GM12878 (cell line): ENCODE measurements around the gene CYP4F8. TPM values are rescaled to one million over a fixed set of nuclear protein-coding genes. Genes with fewer than 3 reads are reported as not detected.

Experiments
- ATAC-seq: fragments of 200-7000 bp; cut with Tn5 transposase; 3 replicates; pipeline ENCODE4 v1.9.1; 2020; ENCODE audit warnings: mild to moderate bottlenecking, moderate library complexity
- BruUV-seq: library from RNA; stranded (reverse); fragments of 400-500 nt; replicated peaks from 2 replicates; lab custom pipeline; 2021; lab: Mats Ljungman, UMichigan
- CTCF ChIA-PET: fragments of 300-600 bp; sonication (Branson Sonifier 250); formaldehyde crosslinking; extraction: SDS; loops from one replicate; lab custom pipeline; 2021; ENCODE audit warnings: inconsistent platforms; lab: Yijun Ruan, JAX
- POLR2A ChIA-PET: fragments of 350-600 bp; formaldehyde crosslinking; extraction: SDS; loops from one replicate; lab custom pipeline; 2021; ENCODE audit warnings: inconsistent platforms; lab: Charles Lee
- RAD21 ChIA-PET: fragments of 300-600 bp; sonication (Branson Sonifier 250); formaldehyde crosslinking; loops from one replicate; lab custom pipeline; 2023; ENCODE audit warnings: antibody characterized with exemption; ENCODE audit not compliant: unreplicated experiment; lab: Charles Lee
- SMC1A ChIA-PET: fragments of 300-600 bp; sonication (Branson Sonifier 250); formaldehyde crosslinking; loops from one replicate; lab custom pipeline; 2023; ENCODE audit not compliant: unreplicated experiment, uncharacterized antibody; lab: Charles Lee
- DNase-seq: peaks from one replicate; pipeline ENCODE4 v3.0.0-alpha.2; 2011; ENCODE audit warnings: low read depth, low spot score
- FAIRE-seq: peaks from 3 replicates; lab custom pipeline; 2011; peaks lifted over from hg19 to GRCh38; lab: Jason Lieb, UNC
- H2AFZ ChIP-seq: 2 replicates; pipeline ENCODE4 v1.6.0; 2011; ENCODE audit warnings: low read depth, low read length, control low read depth; ENCODE audit not compliant: control insufficient read depth
- H3K27ac ChIP-seq: 2 replicates; pipeline ENCODE4 v1.5.1; 2011; ENCODE audit warnings: control low read depth; ENCODE audit not compliant: control insufficient read depth, insufficient read depth
- H3K27me3 ChIP-seq, 2 experiments: replicated peaks in 1 of 2; 2 replicates each; pipeline versions ENCODE4 v1.6.0 to v1.6.1; 2011; ENCODE audit warnings: low read length in 1 of 2; ENCODE audit not compliant: control insufficient read depth in 2 of 2, insufficient read depth in 2 of 2
- H3K36me3 ChIP-seq, 2 experiments: 2 replicates each; pipeline ENCODE4 v1.5.1; 2011; ENCODE audit warnings: low read length in 1 of 2; ENCODE audit not compliant: control insufficient read depth in 2 of 2, insufficient read depth in 2 of 2
- H3K4me1 ChIP-seq: 2 replicates; pipeline ENCODE4 v1.6.1; 2011; ENCODE audit warnings: mild to moderate bottlenecking, low read length, moderate library complexity, mixed read lengths; ENCODE audit not compliant: control insufficient read depth, insufficient read depth
- H3K4me2 ChIP-seq: 2 replicates; pipeline ENCODE4 v1.6.0; 2011; ENCODE audit warnings: control low read depth; ENCODE audit not compliant: control insufficient read depth, insufficient read depth
- H3K4me3 ChIP-seq: fragments of 200-600 bp; sonication (generic); 2 replicates; pipeline ENCODE4 v1.5.1; 2016
- H3K79me2 ChIP-seq: 2 replicates; pipeline ENCODE4 v1.6.0; 2011; ENCODE audit warnings: low read length; ENCODE audit not compliant: control insufficient read depth, insufficient read depth
- H3K9ac ChIP-seq: 2 replicates; pipeline ENCODE4 v1.8.0; 2011; ENCODE audit warnings: low read length, control low read depth, mixed read lengths; ENCODE audit not compliant: control insufficient read depth, insufficient read depth
- H3K9me3 ChIP-seq: replicated peaks from 3 replicates; pipeline ENCODE4 v1.5.1; 2011; ENCODE audit warnings: mild to moderate bottlenecking, low read length; ENCODE audit not compliant: control insufficient read depth, insufficient read depth
- H4K20me1 ChIP-seq: 2 replicates; pipeline ENCODE4 v1.6.0; 2011; ENCODE audit not compliant: control insufficient read depth, insufficient read depth
- NR2C2 ChIP-seq: IDR thresholded peaks from 2 replicates; pipeline ENCODE4 v1.6.1; 2011; ENCODE audit warnings: borderline replicate concordance, low read depth; ENCODE audit not compliant: control insufficient read depth, insufficient read length
- POLR2A ChIP-seq: IDR thresholded peaks from 2 replicates; pipeline ENCODE4 v1.6.1; 2011; ENCODE audit warnings: low read depth, mild to moderate bottlenecking, low read length
- POLR2AphosphoS5 ChIP-seq: IDR thresholded peaks from 2 replicates; pipeline ENCODE4 v1.6.1; 2011; ENCODE audit warnings: mild to moderate bottlenecking, low read length, inconsistent platforms
- SIN3A ChIP-seq: IDR thresholded peaks from 2 replicates; pipeline ENCODE4 v1.6.1; 2012; ENCODE audit warnings: low read depth, low read length, improper control_type of control experiment
- SREBF1 ChIP-seq: IDR thresholded peaks from 2 replicates; pipeline ENCODE4 v1.6.1; 2012; ENCODE audit warnings: mild to moderate bottlenecking, low read length
- ZZZ3 ChIP-seq: IDR thresholded peaks from 2 replicates; pipeline ENCODE4 v1.6.1; 2011; ENCODE audit warnings: low read depth; ENCODE audit not compliant: control insufficient read depth, insufficient read length
- WGBS: methylation state at CpG from one replicate; pipeline ENCODE4 v1.1.6; 2016; ENCODE audit warnings: low lambda C conversion rate; ENCODE audit not compliant: insufficient replicate concordance, insufficient coverage; ENCODE audit errors: missing lambda C conversion rate; 5-methylcytosine and 5-hydroxymethylcytosine counted together
- in situ Hi-C: fragments of 300-500 bp; cut with MboI; formaldehyde crosslinking; loops from 9 replicates; pipeline ENCODE4 v1.14.3; 2018; ENCODE audit warnings: mixed read lengths
- intact Hi-C: fragments of 100-400 bp; cut with micrococcal nuclease; formaldehyde crosslinking; loops from one replicate; pipeline ENCODE4 v1.14.2; 2022; ENCODE audit not compliant: unreplicated experiment
- polyA plus RNA-seq, 11 experiments: library from polyadenylated mRNA; depleted of rRNA in 4 of 11; unstranded in 6 of 11; stranded (reverse) in 5 of 11; fragments of >200 nt; fragmentation: Nextera tagmentation in 4 of 11; fragmentation: Illumina TruSeq in 1 of 11; extraction: Ambion mirVana in 4 of 11; extraction: Trizol in 1 of 11; gene quantifications; 1 replicate in 1 of 11; 2 replicates in 10 of 11; pipeline versions ENCODE4 v1.2.1 to v1.2.3, GENCODE V29; 2011 to 2016; ENCODE audit warnings: inconsistent platforms in 2 of 11, missing spikeins in 2 of 11, low read depth in 1 of 11
- total RNA-seq, 4 experiments: library from RNA; depleted of rRNA in 3 of 4; stranded (reverse); fragments of >200 nt in 3 of 4; fragmentation: Illumina TruSeq in 1 of 4; extraction: Trizol in 1 of 4; gene quantifications; 2 replicates each; pipeline versions ENCODE4 v1.2.1 to v1.2.3, GENCODE V29; 2013 to 2021

Gene CYP4F8
- total and polyA plus RNA-seq, 10 of the 15 experiments (the other 5 are each of a cell fraction or from before 2014, with no cell fraction given): not detected

DNA sequence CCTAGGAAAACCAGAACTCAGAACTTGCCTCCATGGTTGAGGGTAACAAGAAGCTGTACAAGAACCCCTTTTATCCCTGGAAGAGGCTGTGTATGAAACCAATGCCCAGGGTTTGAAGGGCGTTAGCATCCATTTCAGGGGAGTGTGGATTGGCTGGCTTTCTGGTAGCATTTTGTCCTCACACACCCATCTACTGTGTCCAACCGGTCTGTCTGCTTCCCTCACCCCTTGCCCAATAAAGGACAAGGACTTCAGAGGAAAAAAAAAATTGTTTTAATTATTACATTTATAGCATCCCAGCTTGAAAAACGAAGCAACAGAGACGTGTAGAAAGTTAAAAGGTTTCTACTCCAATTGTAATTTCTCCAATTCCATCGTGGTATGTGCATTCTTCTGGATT lies 2.7 kb upstream of the CYP4F8 start:
- Histone ChIP-seq H2AFZ (no peak overlapping the region), H3K27me3 (no peaks in the 10 kb centered on the region; a peak in 2 of 4 replicates), H3K4me3 (no peak overlapping the region), H3K4me2 (no peak overlapping the region), H3K4me1 (no peaks in the 10 kb centered on the region), H3K9me3 (no peaks in the 10 kb centered on the region), H3K9ac (no peak overlapping the region), H3K79me2 (no peaks in the 10 kb centered on the region), H3K27ac (no peak overlapping the region), H3K36me3 (no peaks in the 10 kb centered on the region), H4K20me1 (no peaks in the 10 kb centered on the region)
- ChIA-PET RAD21 (no interaction called here), SMC1A (interaction anchor here (0.6 kb wide), 1 partner anchor 30 kb away, joined by 3 read pairs; no protein-coding TSS in a partner anchor), CTCF (no interaction called here), POLR2A (no interaction called here)
- TF ChIP-seq POLR2AphosphoS5: no peak
- TF ChIP-seq POLR2A: no peak
- no peak for TF ChIP-seq NR2C2
- no peak for TF ChIP-seq SREBF1
- no peak for TF ChIP-seq ZZZ3
- intact Hi-C loops: no loop called here
- 2% methylated on average over 5 of the region's 5 CpGs for WGBS
- FAIRE-seq (no peak), ATAC-seq (no peak), DNase-seq (no peak)
- in situ Hi-C loops: no loop called here
- BruUV-seq: no TSS peak

DNA sequence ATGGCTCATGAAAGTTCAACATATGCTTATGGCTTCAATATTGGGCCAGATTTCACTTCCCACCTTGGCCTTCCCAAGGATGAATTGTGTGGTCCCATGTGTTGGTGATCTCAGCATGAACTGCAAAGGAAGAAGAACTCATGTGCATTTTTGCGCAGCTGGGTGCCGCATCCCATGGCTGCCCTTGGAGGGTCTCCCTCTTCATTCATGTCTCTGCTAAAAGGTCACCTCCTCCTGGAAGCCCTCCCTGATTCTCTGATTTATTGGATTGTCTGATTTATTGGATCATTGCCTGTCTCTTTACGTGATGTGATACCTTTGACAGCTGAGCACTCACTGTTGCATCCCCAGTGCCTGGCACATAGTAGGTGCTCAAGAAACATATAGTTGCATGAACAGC lies 1.7 kb upstream of the CYP4F8 start:
- FAIRE-seq: no peak
- no peaks in the 10 kb centered on the region for H3K9me3 ChIP-seq
- in situ Hi-C loops (no loop called here), intact Hi-C loops (no loop called here)
- H3K4me2 ChIP-seq: no peak overlapping the region
- no peak for TF ChIP-seq SIN3A
- H2AFZ ChIP-seq: no peak overlapping the region
- no peaks in the 10 kb centered on the region; a peak in 2 of 4 replicates for H3K27me3 ChIP-seq
- DNase-seq: no peak
- CTCF ChIA-PET: no interaction called here
- 17% methylated on average over 3 of the region's 3 CpGs for WGBS
- H3K27ac ChIP-seq: no peak overlapping the region
- ATAC-seq: no peak
- no peaks in the 10 kb centered on the region for H4K20me1 ChIP-seq
- no peaks in the 10 kb centered on the region for H3K79me2 ChIP-seq
- no peak overlapping the region for H3K4me3 ChIP-seq
- RAD21 ChIA-PET: no interaction called here
- POLR2A ChIA-PET: no interaction called here
- BruUV-seq: no TSS peak
- SMC1A ChIA-PET: no interaction called here
- H3K9ac ChIP-seq: no peak overlapping the region
- H3K36me3 ChIP-seq: no peaks in the 10 kb centered on the region
- no peaks in the 10 kb centered on the region for H3K4me1 ChIP-seq
